DMS153 (cell line): Measurements from ENCODE around the gene CD58.

Experiments
- DNase-seq: peaks from one replicate; lab custom pipeline; 2025; lab: John Stamatoyannopoulos, UW

Gene CD58

GRCh38 chr1:116510361-116510760 lies 60.5 kb downstream of the CD58 start:
- DNase-seq = no peak

GRCh38 chr1:116508984-116509980 lies 61.5 kb downstream of the CD58 start:
- DNase-seq = no peak

- no peak for DNase-seq
These were observed 62.5 kb downstream of the CD58 start for GRCh38 chr1:116508085-116508983.

GRCh38 chr1:116507631-116508030 lies 63.2 kb downstream of the CD58 start:
- no peak for DNase-seq

- no peak for DNase-seq
These were observed 64.5 kb downstream of the CD58 start for GRCh38 chr1:116506132-116507004.

- DNase-seq = no peak
These were observed 66.3 kb downstream of the CD58 start for GRCh38 chr1:116504308-116505156.

GRCh38 chr1:116503546-116504307 lies 67.1 kb downstream of the CD58 start:
- no peak for DNase-seq

GRCh38 chr1:116502671-116503314 lies 68.0 kb downstream of the CD58 start:
- no peak for DNase-seq

GRCh38 chr1:116501870-116502244 lies 69.0 kb downstream of the CD58 start:
- DNase-seq = no peak

- DNase-seq = no peak
These were observed 69.5 kb downstream of the CD58 start for GRCh38 chr1:116501125-116501869.

GRCh38 chr1:116498789-116499628 lies 71.8 kb downstream of the CD58 start:
- DNase-seq = peak; percentile 18

- no peak for DNase-seq
These were observed 73.2 kb downstream of the CD58 start for GRCh38 chr1:116497656-116498055.

- no peak for DNase-seq
These were observed 73.9 kb downstream of the CD58 start for GRCh38 chr1:116496898-116497297.

GRCh38 chr1:116496380-116496779 lies 74.4 kb downstream of the CD58 start:
- no peak for DNase-seq

GRCh38 chr1:116495535-116495934 lies 75.3 kb downstream of the CD58 start:
- DNase-seq = no peak

- DNase-seq = no peak
These were observed 76.1 kb downstream of the CD58 start for GRCh38 chr1:116494745-116495144.

GRCh38 chr1:116494353-116494692 lies 76.5 kb downstream of the CD58 start:
- no peak for DNase-seq
